ENCODE measurements around the gene GGCX. TPM values are rescaled to one million over a fixed set of nuclear protein-coding genes. Genes with fewer than 3 reads are reported as not detected.

Gene GGCX
- total and polyA plus RNA-seq, 12 donors, result 14.0 to 31.1 (median 21.6) TPM

DNA sequence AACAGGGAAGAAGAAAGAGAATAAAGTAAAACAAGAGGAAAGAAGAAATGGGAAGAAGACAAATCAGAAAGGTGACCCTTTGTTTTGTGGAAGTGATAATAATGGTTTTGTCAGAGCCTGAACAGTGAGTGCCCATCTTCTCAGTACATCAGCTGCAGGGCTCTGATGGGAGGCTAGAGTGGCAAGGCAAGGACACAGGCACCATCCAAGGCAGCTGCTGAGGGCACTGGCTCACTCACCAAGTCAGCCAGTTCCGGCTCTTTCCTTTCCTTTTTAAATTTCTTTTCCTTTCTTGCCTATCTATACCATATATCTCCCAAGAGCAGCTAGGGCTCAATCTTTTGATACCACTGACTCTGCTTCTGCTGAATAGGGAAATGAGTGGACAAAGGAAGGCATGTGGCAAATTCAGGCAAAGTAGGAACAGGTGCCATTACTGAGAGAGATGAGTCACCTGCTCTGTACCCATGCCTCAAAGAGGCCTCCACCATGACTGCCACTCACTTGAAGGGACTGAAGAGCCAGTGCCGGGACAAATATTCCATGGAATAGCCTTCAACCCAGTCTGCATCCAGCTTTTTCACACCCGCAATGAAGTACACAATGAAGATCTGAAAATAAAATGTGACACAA is 6.2 kb downstream of the GGCX start:
- intact Hi-C loops (cut with DNase I), result no loop called here
- no peak for ATAC-seq

GRCh38 chr2:85553184-85553583 is 8.1 kb downstream of the GGCX start:
- TF ChIP-seq, protein P1, sequence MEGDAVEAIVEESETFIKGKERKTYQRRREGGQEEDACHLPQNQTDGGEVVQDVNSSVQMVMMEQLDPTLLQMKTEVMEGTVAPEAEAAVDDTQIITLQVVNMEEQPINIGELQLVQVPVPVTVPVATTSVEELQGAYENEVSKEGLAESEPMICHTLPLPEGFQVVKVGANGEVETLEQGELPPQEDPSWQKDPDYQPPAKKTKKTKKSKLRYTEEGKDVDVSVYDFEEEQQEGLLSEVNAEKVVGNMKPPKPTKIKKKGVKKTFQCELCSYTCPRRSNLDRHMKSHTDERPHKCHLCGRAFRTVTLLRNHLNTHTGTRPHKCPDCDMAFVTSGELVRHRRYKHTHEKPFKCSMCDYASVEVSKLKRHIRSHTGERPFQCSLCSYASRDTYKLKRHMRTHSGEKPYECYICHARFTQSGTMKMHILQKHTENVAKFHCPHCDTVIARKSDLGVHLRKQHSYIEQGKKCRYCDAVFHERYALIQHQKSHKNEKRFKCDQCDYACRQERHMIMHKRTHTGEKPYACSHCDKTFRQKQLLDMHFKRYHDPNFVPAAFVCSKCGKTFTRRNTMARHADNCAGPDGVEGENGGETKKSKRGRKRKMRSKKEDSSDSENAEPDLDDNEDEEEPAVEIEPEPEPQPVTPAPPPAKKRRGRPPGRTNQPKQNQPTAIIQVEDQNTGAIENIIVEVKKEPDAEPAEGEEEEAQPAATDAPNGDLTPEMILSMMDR (IDR thresholded peaks at IDR 0.05), result no peak
- no peaks in the 10 kb centered on the region for H3K9me3 ChIP-seq
- H3K4me3 ChIP-seq, result no peak overlapping the region
- peaks cover 0 to 26% (median 0%) of the 10 kb centered on the region in 9 donors for H3K4me1 ChIP-seq
- H3K27ac ChIP-seq, result no peak overlapping the region
- ATAC-seq, result no peak
- no peaks in the 10 kb centered on the region for H3K27me3 ChIP-seq
- H3K36me3 ChIP-seq, result peaks cover 0 to 99% (median 44%) of the 10 kb centered on the region in 9 donors
- DNase-seq, result no peak
- intact Hi-C loops (cut with DNase I), result loop anchor here in 2 of 10 donors (2.0 kb wide), 1 partner anchor 132 kb away; no protein-coding TSS in a partner anchor
- WGBS, 2 donors, result 83 to 86% methylated on average over 6 of the region's 6 CpGs

More for the DNA sequence above, 6.2 kb downstream of the GGCX start:
- Histone ChIP-seq H3K9me3 (no peaks in the 10 kb centered on the region), H3K27ac (no peak overlapping the region), H3K27me3 (no peaks in the 10 kb centered on the region), H3K4me1 (peaks cover 0 to 30% (median 10%) of the 10 kb centered on the region in 9 donors), H3K4me3 (no peak overlapping the region), H3K36me3 (peaks cover 0 to 93% (median 41%) of the 10 kb centered on the region in 9 donors)
- 90 to 95% methylated on average over 3 of the region's 3 CpGs for WGBS, 2 donors
- no peak for DNase-seq
- TF ChIP-seq, protein P1 (IDR thresholded peaks at IDR 0.05), result no peak

DNA sequence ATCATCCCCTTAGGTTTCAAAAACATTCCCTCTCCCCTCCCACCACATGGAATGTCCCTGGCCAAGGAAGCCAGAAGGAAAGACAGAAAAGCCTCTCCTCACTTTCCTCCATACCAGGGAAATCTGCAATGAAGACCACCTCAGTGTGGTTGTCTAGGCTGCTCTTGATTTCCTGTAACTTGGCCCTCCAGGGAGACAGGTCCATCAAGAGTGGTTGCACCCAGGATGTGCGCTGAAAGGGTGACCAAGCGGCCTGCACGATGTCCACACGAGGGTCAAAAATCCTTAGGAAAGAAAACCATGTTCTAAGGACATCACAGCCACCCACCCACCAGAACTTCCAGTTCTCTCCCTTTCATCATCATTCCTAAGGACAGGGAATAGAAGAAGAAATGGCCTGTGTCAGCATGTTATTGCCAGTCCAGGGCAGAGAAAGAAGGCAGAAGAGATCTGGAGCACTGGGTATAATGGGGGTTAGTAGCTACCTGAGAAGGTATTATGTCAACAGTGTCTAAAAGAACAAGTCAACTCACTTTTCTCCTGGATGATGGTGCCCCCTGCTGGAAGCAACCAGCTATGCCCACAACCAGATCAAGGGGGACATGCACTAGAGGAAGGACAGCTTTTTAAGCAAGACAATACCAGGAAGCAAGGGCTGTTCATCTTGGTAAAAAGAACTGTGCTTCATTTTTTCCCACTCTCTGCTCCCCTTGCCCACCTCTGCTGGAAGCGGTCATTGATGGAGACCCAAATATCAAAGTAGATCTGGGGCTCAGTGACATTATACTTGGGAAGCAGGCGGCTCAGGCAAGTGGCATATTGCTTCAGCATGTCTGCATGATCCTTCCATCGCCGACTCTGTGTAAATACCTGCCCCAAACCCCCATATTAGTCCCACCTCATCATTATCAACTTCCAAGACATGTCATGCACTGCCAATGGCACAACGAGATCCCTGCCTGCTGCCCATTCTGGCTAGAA is 9.3 kb downstream of the GGCX start:
- ATAC-seq (peak; percentile 38 to 84 (median 78)), DNase-seq (peak; percentile 74 to 84)
- Histone ChIP-seq H3K27ac (no peak overlapping the region), H3K4me3 (no peak overlapping the region), H3K4me1 (peaks cover 0 to 26% (median 0%) of the 10 kb centered on the region in 9 donors), H3K9me3 (no peaks in the 10 kb centered on the region), H3K36me3 (peaks cover 0 to 99% (median 46%) of the 10 kb centered on the region in 9 donors), H3K27me3 (no peaks in the 10 kb centered on the region)
- intact Hi-C loops (cut with DNase I), result loop anchor here (1.0 to 2.0 kb wide), 4 partner anchors 129 to 132 kb away; no protein-coding TSS in a partner anchor
- WGBS, 2 donors, result 69 to 73% methylated on average over 9 of the region's 9 CpGs
- TF ChIP-seq, protein P1 (IDR thresholded peaks at IDR 0.05), result peak; percentile 83 to 96 (median 94)

GRCh38 chr2:85550486-85550885 is 10.8 kb downstream of the GGCX start:
- Histone ChIP-seq H3K36me3 (peaks cover 0 to 99% (median 52%) of the 10 kb centered on the region in 9 donors), H3K9me3 (no peaks in the 10 kb centered on the region), H3K27ac (peak overlapping the region in 1 of 10 donors; percentile 74), H3K4me1 (peaks cover 0 to 26% (median 0%) of the 10 kb centered on the region in 9 donors), H3K27me3 (no peaks in the 10 kb centered on the region), H3K4me3 (no peak overlapping the region)
- DNase-seq, result no peak
- ATAC-seq, result peak in 1 of 8 donors; percentile 13
- WGBS, 2 donors, result 84 to 88% methylated on average over 10 of the region's 10 CpGs
- TF ChIP-seq, protein P1 (IDR thresholded peaks at IDR 0.05), result no peak
- intact Hi-C loops (cut with DNase I), result loop anchor here in 2 of 10 donors (2.0 kb wide), 2 partner anchors 128 to 130 kb away; no protein-coding TSS in a partner anchor

Data from heart right ventricle (tissue), 16 donors.